Liver (tissue), 9 donors: ENCODE results near the gene ADAMTS15. TPM values are rescaled to one million over a fixed set of nuclear protein-coding genes. Genes with fewer than 3 reads are reported as not detected.

Experiments
- DNase-seq: peaks from one replicate; pipeline ENCODE4 v3.0.0-alpha.2; 2017; ENCODE audit warnings: low spot score
- H3K27ac ChIP-seq, 2 donors: one replicate each; pipeline ENCODE4 v1.7.0; 2013; ENCODE audit warnings: inconsistent platforms in 2 of 2, low read length in 2 of 2, control low read depth in 1 of 2, low read depth in 1 of 2, mild to moderate bottlenecking in 1 of 2
- H3K27me3 ChIP-seq, 4 donors: one replicate each; pipeline versions ENCODE4 v1.6.1 to v1.7.0; 2013; ENCODE audit warnings: low read length in 3 of 4, inconsistent platforms in 1 of 4, mild to moderate bottlenecking in 1 of 4, moderate library complexity in 1 of 4; ENCODE audit not compliant: control insufficient read depth in 4 of 4, insufficient read depth in 4 of 4
- H3K36me3 ChIP-seq, 4 donors: one replicate each; pipeline versions ENCODE4 v1.6.1 to v1.7.0; 2013; ENCODE audit warnings: low read length in 3 of 4, mild to moderate bottlenecking in 3 of 4, low read depth in 1 of 4, moderate library complexity in 1 of 4; ENCODE audit not compliant: control insufficient read depth in 4 of 4, insufficient read depth in 3 of 4
- H3K4me1 ChIP-seq, 4 donors: one replicate each; pipeline versions ENCODE4 v1.6.1 to v1.7.0; 2013; ENCODE audit warnings: low read length in 3 of 4, mild to moderate bottlenecking in 3 of 4, moderate library complexity in 1 of 4; ENCODE audit not compliant: control insufficient read depth in 4 of 4, insufficient read depth in 4 of 4
- H3K4me3 ChIP-seq, 3 donors: one replicate each; pipeline versions ENCODE4 v1.6.1 to v1.7.0; 2013; ENCODE audit warnings: low read length in 3 of 3, control low read depth in 1 of 3, low read depth in 1 of 3, mild to moderate bottlenecking in 1 of 3
- H3K9ac ChIP-seq, 2 donors: one replicate each; pipeline ENCODE4 v1.7.0; 2013; ENCODE audit warnings: low read length in 2 of 2, mild to moderate bottlenecking in 2 of 2, moderate library complexity in 2 of 2, control low read depth in 1 of 2, low read depth in 1 of 2
- H3K9me3 ChIP-seq, 4 donors: one replicate each; pipeline versions ENCODE4 v1.6.1 to v1.7.0; 2013; ENCODE audit warnings: low read length in 3 of 4; ENCODE audit not compliant: control insufficient read depth in 4 of 4
- EGR1 ChIP-seq, 2 donors: IDR thresholded peaks; 2 replicates each; pipeline ENCODE4 v1.6.1; 2016 to 2018; ENCODE audit warnings: antibody characterized with exemption in 2 of 2, low read depth in 2 of 2
- FOXA1 ChIP-seq: IDR thresholded peaks from 2 replicates; pipeline ENCODE4 v1.6.1; 2016; ENCODE audit warnings: antibody characterized with exemption
- HNF4A ChIP-seq, 2 donors: conservative IDR thresholded peaks; 2 replicates each; pipeline ENCODE4 v1.6.1; 2016; ENCODE audit warnings: antibody characterized with exemption in 2 of 2, mild to moderate bottlenecking in 2 of 2
- HNF4G ChIP-seq: IDR thresholded peaks from 2 replicates; pipeline ENCODE4 v1.6.1; 2016; ENCODE audit warnings: antibody characterized with exemption
- NR2F2 ChIP-seq: IDR thresholded peaks from 2 replicates; pipeline ENCODE4 v1.6.1; 2016; ENCODE audit warnings: antibody characterized with exemption
- RAD21 ChIP-seq, 2 donors: IDR thresholded peaks; 2 replicates each; pipeline ENCODE4 v1.6.1; 2016; ENCODE audit warnings: antibody characterized with exemption in 2 of 2, mild to moderate bottlenecking in 2 of 2
- SP1 ChIP-seq: IDR thresholded peaks from 2 replicates; pipeline ENCODE4 v1.6.1; 2018; ENCODE audit warnings: antibody characterized with exemption, mild to moderate bottlenecking
- YY1 ChIP-seq: IDR thresholded peaks from 2 replicates; pipeline ENCODE4 v1.6.1; 2016; ENCODE audit warnings: antibody characterized with exemption, mild to moderate bottlenecking
- WGBS: extraction: QIAGEN DNeasy Blood & Tissue Kit; methylation state at CpG from one replicate; pipeline ENCODE4 v1.1.7; 2013; 5-methylcytosine and 5-hydroxymethylcytosine counted together
- polyA plus RNA-seq, 2 donors: library from polyadenylated mRNA; stranded (reverse) in 1 of 2; unstranded in 1 of 2; fragments of 200-250 nt in 1 of 2; fragments of >200 nt in 1 of 2; fragmentation: Nextera tagmentation in 1 of 2; extraction: Ambion mirVana in 1 of 2; gene quantifications; one replicate each; pipeline versions ENCODE4 v1.2.1 to v1.2.3, GENCODE V29; 2013 to 2015
- total RNA-seq, 2 donors: library from RNA; depleted of rRNA; stranded (reverse); fragments of >200 nt; gene quantifications; one replicate each; pipeline ENCODE4 v1.2.3, GENCODE V29; 2014
- TF ChIP-seq, protein P1 (sequence below): IDR thresholded peaks from 2 replicates; pipeline ENCODE4 v1.6.1; 2016; ENCODE audit warnings: antibody characterized with exemption
- TF ChIP-seq, protein P2 (sequence below): fragments of 150-350 bp; IDR thresholded peaks from 2 replicates; pipeline ENCODE4 v1.5.1; 2017; ENCODE audit warnings: improper control_type of control experiment, low read depth, low read length; ENCODE audit not compliant: missing input control
- TF ChIP-seq, protein P3 (sequence below): IDR thresholded peaks from 2 replicates; pipeline ENCODE4 v1.6.1; 2016; ENCODE audit warnings: antibody characterized with exemption
- donor health status: healthy.
- donor health status: healthy.
- donor health status: healthy.
- donor health status: healthy.
- donor health status: healthy.

The ADAMTS15 gene
- total and polyA plus RNA-seq, 4 donors = 0.06 to 1.3 (median 0.77) TPM

DNA sequence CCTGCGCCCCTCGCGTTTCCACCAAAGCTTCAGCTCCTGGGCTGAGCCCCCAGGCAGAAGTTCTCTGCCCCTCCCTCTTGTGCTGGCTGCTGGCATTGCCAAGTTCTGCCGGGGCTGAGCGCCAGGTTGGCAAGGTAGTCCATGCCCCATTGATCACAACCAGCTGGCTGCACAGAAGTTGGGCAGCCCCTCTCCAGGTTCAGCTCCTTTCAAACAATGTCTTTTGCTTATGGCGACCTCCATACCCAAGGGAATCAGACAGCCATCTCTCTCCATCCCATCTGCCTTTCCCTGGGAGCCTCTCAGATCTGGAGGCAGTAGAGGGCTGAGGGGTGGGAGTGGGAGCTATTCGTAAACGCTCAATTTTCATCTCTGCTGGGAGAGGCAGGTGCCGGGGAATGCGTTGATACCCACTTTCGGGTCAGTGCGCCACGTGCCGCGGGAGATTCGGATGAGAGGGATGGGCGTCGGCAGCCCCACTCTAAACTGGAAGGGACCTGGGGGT lies 21.6 kb upstream of the ADAMTS15 start:
- no peak overlapping the region for H3K27ac ChIP-seq
- peaks cover 0 to 12% (median 3%) of the 10 kb centered on the region in 4 donors for H3K27me3 ChIP-seq

DNA sequence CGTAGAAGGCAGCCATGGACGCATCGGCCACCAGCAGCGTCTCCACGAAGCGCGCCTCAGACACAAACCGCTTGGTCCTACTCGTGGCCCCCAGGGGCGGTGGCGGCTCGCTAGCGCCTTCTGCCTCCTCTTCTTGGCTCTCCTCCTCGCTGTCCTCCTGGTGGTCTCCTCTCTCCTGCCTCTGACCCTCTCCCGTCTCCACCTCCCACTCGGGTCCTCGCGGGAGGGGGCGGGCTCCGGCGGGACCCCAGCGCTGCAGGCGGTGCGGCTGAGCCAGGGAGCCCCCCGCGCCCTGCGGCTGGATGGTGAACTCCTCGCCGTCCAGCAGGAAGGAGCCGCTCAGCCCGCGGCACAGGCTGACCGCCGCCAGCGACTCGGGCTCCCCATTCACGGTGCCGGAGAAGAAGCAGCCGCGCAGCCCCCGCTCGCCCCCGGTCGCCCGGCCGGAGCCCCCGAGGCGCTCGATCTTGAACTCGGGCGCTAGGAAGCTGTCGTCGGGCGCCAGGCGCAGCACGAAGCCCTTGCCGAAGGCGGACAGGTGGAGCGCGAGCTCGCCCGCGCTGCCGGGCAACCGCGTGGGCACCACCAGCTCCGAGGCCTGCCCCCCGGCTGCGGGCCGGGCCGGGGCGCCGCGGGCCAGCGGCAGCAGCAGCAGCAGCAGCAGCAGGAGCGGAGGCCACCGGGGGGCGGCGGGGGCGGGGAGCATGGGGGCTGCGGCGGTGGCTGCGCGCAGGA lies 20.7 kb upstream of the ADAMTS15 start:
- Histone ChIP-seq H3K27me3 (peaks cover 0 to 12% (median 3%) of the 10 kb centered on the region in 4 donors), H3K9me3 (no peaks in the 10 kb centered on the region), H3K27ac (no peak overlapping the region), H3K36me3 (no peaks in the 10 kb centered on the region), H3K4me3 (peak overlapping the region in 1 of 3 donors; percentile 53), H3K4me1 (peaks cover 11 to 24% (median 20%) of the 10 kb centered on the region in 4 donors), H3K9ac (no peak overlapping the region)
- TF ChIP-seq EGR1 (IDR thresholded peaks at IDR 0.05; ENCODE audit: low read depth in 2 of 2) (no peak), FOXA1 (no peak)
- TF ChIP-seq, protein P1, sequence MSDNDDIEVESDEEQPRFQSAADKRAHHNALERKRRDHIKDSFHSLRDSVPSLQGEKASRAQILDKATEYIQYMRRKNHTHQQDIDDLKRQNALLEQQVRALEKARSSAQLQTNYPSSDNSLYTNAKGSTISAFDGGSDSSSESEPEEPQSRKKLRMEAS = no peak
- no peak for DNase-seq
- 2% methylated on average over 84 of the region's 84 CpGs for WGBS

More for the DNA sequence above, 21.6 kb upstream of the ADAMTS15 start:
- H3K9me3 ChIP-seq = no peaks in the 10 kb centered on the region
- no peak for DNase-seq
- peaks cover 11 to 24% (median 20%) of the 10 kb centered on the region in 4 donors for H3K4me1 ChIP-seq
- no peaks in the 10 kb centered on the region for H3K36me3 ChIP-seq
- H3K4me3 ChIP-seq = no peak overlapping the region
- 39% methylated on average over 18 of the region's 18 CpGs for WGBS
- no peak overlapping the region for H3K9ac ChIP-seq
- TF ChIP-seq HNF4A (conservative IDR thresholded peaks at IDR 0.05) = no peak

DNA sequence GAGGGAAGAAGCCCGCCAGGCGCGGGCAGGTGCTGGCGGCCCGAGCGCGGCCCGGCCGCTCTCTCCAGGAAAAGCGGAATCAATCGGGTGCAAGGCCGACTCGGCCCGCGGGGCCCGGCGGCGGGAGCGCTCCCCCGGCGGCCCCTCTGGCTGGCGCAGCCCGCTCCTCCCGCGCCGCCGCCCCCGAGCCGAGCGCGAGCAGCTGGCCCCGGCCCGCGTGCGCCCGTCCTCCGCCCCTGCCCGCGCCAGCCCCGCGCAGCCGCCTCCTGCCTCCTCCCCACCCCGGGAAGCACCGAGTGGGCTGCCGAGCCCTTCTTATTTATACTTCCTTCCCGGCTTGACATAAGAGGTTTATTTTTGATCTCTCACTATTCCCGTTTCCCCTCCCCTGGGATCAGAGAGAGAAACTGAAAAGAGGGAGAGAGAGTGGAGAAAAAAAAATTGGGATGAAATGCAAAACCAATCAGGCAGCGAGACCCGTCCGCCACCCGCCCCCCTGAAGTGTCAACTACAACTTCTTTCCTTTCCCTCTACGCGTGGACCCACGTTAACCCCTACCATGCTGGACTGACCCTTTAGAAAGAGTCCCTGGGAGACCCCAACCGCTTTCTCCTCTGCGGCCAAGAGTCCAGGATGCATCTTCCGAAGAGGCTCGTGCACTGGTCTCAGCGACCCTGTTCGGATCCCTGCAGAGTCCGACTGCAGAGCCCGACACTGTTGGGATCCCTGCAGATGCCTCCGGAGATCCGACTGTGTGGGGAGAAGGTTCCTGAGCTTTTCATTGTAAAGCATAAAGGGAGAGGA lies 19.9 kb upstream of the ADAMTS15 start, which contains the start of gene ADAMTS8:
Gene ADAMTS8 (minus strand): TSS at position 294 of the 804 bp plus-strand sequence. CDS start 323 bp downstream, outside the sequence.
- TF ChIP-seq NR2F2 (no peak), RAD21 (IDR thresholded peaks at IDR 0.05) (no peak), YY1 (no peak), HNF4A (conservative IDR thresholded peaks at IDR 0.05) (no peak), HNF4G (no peak), SP1 (no peak)
- TF ChIP-seq, protein P2, sequence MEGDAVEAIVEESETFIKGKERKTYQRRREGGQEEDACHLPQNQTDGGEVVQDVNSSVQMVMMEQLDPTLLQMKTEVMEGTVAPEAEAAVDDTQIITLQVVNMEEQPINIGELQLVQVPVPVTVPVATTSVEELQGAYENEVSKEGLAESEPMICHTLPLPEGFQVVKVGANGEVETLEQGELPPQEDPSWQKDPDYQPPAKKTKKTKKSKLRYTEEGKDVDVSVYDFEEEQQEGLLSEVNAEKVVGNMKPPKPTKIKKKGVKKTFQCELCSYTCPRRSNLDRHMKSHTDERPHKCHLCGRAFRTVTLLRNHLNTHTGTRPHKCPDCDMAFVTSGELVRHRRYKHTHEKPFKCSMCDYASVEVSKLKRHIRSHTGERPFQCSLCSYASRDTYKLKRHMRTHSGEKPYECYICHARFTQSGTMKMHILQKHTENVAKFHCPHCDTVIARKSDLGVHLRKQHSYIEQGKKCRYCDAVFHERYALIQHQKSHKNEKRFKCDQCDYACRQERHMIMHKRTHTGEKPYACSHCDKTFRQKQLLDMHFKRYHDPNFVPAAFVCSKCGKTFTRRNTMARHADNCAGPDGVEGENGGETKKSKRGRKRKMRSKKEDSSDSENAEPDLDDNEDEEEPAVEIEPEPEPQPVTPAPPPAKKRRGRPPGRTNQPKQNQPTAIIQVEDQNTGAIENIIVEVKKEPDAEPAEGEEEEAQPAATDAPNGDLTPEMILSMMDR = no peak
- TF ChIP-seq, protein P3, sequence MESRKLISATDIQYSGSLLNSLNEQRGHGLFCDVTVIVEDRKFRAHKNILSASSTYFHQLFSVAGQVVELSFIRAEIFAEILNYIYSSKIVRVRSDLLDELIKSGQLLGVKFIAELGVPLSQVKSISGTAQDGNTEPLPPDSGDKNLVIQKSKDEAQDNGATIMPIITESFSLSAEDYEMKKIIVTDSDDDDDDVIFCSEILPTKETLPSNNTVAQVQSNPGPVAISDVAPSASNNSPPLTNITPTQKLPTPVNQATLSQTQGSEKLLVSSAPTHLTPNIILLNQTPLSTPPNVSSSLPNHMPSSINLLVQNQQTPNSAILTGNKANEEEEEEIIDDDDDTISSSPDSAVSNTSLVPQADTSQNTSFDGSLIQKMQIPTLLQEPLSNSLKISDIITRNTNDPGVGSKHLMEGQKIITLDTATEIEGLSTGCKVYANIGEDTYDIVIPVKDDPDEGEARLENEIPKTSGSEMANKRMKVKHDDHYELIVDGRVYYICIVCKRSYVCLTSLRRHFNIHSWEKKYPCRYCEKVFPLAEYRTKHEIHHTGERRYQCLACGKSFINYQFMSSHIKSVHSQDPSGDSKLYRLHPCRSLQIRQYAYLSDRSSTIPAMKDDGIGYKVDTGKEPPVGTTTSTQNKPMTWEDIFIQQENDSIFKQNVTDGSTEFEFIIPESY = no peak
- TF ChIP-seq, protein P1 = no peak
- 3% methylated on average over 64 of the region's 64 CpGs for WGBS
- H3K4me1 ChIP-seq = peaks cover 11 to 24% (median 20%) of the 10 kb centered on the region in 4 donors
- H3K4me3 ChIP-seq = peak within 1 kb of the TSS in 1 of 3 donors; percentile 53
- peaks cover 0 to 12% (median 3%) of the 10 kb centered on the region in 4 donors for H3K27me3 ChIP-seq
- DNase-seq = no peak
- no peaks in the 10 kb centered on the region for H3K36me3 ChIP-seq
- H3K27ac ChIP-seq = no peak within 1 kb of the TSS
- no peak within 1 kb of the TSS for H3K9ac ChIP-seq
- H3K9me3 ChIP-seq = no peaks in the 10 kb centered on the region
